ENCODE data around the gene PPT1.

DNA sequence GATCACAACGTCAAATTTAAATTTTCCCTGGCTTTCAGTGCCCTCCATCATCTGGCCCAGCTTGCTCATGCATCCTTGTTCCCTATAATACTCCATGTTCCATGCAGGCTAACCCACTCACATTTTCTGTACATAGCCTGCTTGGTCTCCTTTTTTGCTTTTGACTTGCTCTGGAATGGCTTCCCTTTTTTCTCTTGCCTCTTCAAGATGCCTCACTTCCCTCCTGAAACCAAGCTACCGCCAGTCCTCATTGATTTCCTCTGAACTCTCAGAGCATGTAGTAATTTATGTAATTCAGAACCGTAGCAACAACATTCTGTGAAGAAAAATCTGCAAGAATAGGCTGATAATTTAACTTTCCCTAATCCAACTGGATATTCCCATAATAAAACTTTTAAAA, 46.2 kb downstream of the PPT1 start:
- TF ChIP-seq, protein P1, sequence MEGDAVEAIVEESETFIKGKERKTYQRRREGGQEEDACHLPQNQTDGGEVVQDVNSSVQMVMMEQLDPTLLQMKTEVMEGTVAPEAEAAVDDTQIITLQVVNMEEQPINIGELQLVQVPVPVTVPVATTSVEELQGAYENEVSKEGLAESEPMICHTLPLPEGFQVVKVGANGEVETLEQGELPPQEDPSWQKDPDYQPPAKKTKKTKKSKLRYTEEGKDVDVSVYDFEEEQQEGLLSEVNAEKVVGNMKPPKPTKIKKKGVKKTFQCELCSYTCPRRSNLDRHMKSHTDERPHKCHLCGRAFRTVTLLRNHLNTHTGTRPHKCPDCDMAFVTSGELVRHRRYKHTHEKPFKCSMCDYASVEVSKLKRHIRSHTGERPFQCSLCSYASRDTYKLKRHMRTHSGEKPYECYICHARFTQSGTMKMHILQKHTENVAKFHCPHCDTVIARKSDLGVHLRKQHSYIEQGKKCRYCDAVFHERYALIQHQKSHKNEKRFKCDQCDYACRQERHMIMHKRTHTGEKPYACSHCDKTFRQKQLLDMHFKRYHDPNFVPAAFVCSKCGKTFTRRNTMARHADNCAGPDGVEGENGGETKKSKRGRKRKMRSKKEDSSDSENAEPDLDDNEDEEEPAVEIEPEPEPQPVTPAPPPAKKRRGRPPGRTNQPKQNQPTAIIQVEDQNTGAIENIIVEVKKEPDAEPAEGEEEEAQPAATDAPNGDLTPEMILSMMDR (conservative IDR thresholded peaks at IDR 0.05), result no peak
- TF ChIP-seq EZH2 (IDR thresholded peaks at IDR 0.05; ENCODE audit: low read depth), result no peak

Measured in PC-9 (cell line).